Measurements from ENCODE around the gene IL2RA. TPM values are rescaled to one million over a fixed set of nuclear protein-coding genes. Genes with fewer than 3 reads are reported as not detected.

Gene IL2RA
- total RNA-seq, 2 donors from 2014 or later, result 1.7 to 2.4 TPM

- Histone ChIP-seq H3K9ac (ENCODE audit: low read depth in 2 of 2, low read length in 2 of 2) (no peak overlapping the region), H3K9me3 (no peaks in the 10 kb centered on the region), H3K36me3 (no peaks in the 10 kb centered on the region), H3K27me3 (no peaks in the 10 kb centered on the region), H3K4me3 (no peak overlapping the region), H3K4me1 (no peaks in the 10 kb centered on the region), H3K27ac (no peak overlapping the region)
- peak; percentile 9 for DNase-seq
- intact Hi-C loops (cut with DNase I), result no loop called here
- no peak for TF ChIP-seq CTCF (IDR thresholded peaks at IDR 0.05)
Observed at GRCh38 chr10:6036861-6037321, 25.3 kb downstream of the IL2RA start.

GRCh38 chr10:6035931-6036575 lies 26.1 kb downstream of the IL2RA start:
- Histone ChIP-seq H3K4me1 (no peaks in the 10 kb centered on the region), H3K36me3 (no peaks in the 10 kb centered on the region), H3K9ac (ENCODE audit: low read depth in 2 of 2, low read length in 2 of 2) (no peak overlapping the region), H3K4me3 (no peak overlapping the region), H3K27me3 (no peaks in the 10 kb centered on the region), H3K27ac (no peak overlapping the region), H3K9me3 (no peaks in the 10 kb centered on the region)
- DNase-seq, result peak; percentile 10
- intact Hi-C loops (cut with DNase I), result no loop called here
- no peak for TF ChIP-seq CTCF (IDR thresholded peaks at IDR 0.05)

- DNase-seq, result peak; percentile 10
- H3K27me3 ChIP-seq, result no peaks in the 10 kb centered on the region
- no peak overlapping the region for H3K27ac ChIP-seq
- intact Hi-C loops (cut with DNase I), result no loop called here
- no peaks in the 10 kb centered on the region for H3K4me1 ChIP-seq
- no peaks in the 10 kb centered on the region for H3K9me3 ChIP-seq
- TF ChIP-seq CTCF (IDR thresholded peaks at IDR 0.05), result no peak
- H3K9ac ChIP-seq (ENCODE audit: low read depth in 2 of 2, low read length in 2 of 2), result no peak overlapping the region
- H3K36me3 ChIP-seq, result no peaks in the 10 kb centered on the region
- H3K4me3 ChIP-seq, result no peak overlapping the region
Observed at GRCh38 chr10:6035101-6035834, 26.9 kb downstream of the IL2RA start.

- intact Hi-C loops (cut with DNase I), result no loop called here
- Histone ChIP-seq H3K27ac (no peak overlapping the region), H3K4me3 (no peak overlapping the region), H3K4me1 (no peaks in the 10 kb centered on the region), H3K9me3 (no peaks in the 10 kb centered on the region), H3K27me3 (no peaks in the 10 kb centered on the region), H3K9ac (ENCODE audit: low read depth in 2 of 2, low read length in 2 of 2) (no peak overlapping the region), H3K36me3 (no peaks in the 10 kb centered on the region)
- TF ChIP-seq CTCF (IDR thresholded peaks at IDR 0.05), result no peak
- no peak for DNase-seq
Observed at GRCh38 chr10:6034371-6034770, 27.8 kb downstream of the IL2RA start.

GRCh38 chr10:6033954-6034353 lies 28.2 kb downstream of the IL2RA start:
- DNase-seq, result peak; percentile 23
- no peaks in the 10 kb centered on the region for H3K4me1 ChIP-seq
- H3K27ac ChIP-seq, result no peak overlapping the region
- no peaks in the 10 kb centered on the region for H3K9me3 ChIP-seq
- intact Hi-C loops (cut with DNase I), result no loop called here
- H3K27me3 ChIP-seq, result no peaks in the 10 kb centered on the region
- no peaks in the 10 kb centered on the region for H3K36me3 ChIP-seq
- TF ChIP-seq CTCF (IDR thresholded peaks at IDR 0.05), result no peak
- no peak overlapping the region for H3K9ac ChIP-seq (ENCODE audit: low read depth in 2 of 2, low read length in 2 of 2)
- no peak overlapping the region for H3K4me3 ChIP-seq
